Hippocampal formation (tissue), 2 donors: ENCODE results near the gene GPR4.

Source experiments
- DNase-seq, 2 donors: peaks; one replicate each; lab custom pipeline; 2025; lab: John Stamatoyannopoulos, UW

Gene GPR4

GRCh38 chr19:45547965-45548609, 53.9 kb downstream of the GPR4 start:
- DNase-seq, result no peak

- DNase-seq, result no peak
These were observed 54.7 kb downstream of the GPR4 start for GRCh38 chr19:45547211-45547770.

- DNase-seq, result no peak
These were observed 59.8 kb downstream of the GPR4 start for GRCh38 chr19:45542234-45542668.
